ENCODE measurements around the gene PTGES3L. TPM values are rescaled to one million over a fixed set of nuclear protein-coding genes. Genes with fewer than 3 reads are reported as not detected.

PTGES3L gene
- total RNA-seq: 1 to 10 TPM; 1.5 to 2.0 TPM

GRCh38 chr17:42979511-42980273 is at the start of gene PTGES3L:
PTGES3L (minus strand) TSS chr17:42980080; CDS start chr17:42980053, 27 bp downstream.
- no peaks in the 10 kb centered on the region for H3K27me3 ChIP-seq (replicated peaks; ENCODE audit: insufficient read depth)
- H3K4me3 ChIP-seq: peak within 1 kb of the TSS; percentile 82
- DNase-seq (ENCODE audit: low spot score) (peak; percentile 22), ATAC-seq (ENCODE audit: insufficient number of reproducible peaks, low FRiP score, low read depth) (peak; percentile 42)
- H3K27ac ChIP-seq: peak within 1 kb of the TSS; percentile 61 to 65
- TF ChIP-seq, protein P1, sequence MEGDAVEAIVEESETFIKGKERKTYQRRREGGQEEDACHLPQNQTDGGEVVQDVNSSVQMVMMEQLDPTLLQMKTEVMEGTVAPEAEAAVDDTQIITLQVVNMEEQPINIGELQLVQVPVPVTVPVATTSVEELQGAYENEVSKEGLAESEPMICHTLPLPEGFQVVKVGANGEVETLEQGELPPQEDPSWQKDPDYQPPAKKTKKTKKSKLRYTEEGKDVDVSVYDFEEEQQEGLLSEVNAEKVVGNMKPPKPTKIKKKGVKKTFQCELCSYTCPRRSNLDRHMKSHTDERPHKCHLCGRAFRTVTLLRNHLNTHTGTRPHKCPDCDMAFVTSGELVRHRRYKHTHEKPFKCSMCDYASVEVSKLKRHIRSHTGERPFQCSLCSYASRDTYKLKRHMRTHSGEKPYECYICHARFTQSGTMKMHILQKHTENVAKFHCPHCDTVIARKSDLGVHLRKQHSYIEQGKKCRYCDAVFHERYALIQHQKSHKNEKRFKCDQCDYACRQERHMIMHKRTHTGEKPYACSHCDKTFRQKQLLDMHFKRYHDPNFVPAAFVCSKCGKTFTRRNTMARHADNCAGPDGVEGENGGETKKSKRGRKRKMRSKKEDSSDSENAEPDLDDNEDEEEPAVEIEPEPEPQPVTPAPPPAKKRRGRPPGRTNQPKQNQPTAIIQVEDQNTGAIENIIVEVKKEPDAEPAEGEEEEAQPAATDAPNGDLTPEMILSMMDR (IDR thresholded peaks at IDR 0.05): no peak
- H3K9me3 ChIP-seq: no peaks in the 10 kb centered on the region
- peaks cover 5 to 21% of the 10 kb centered on the region in 2 donors for H3K4me1 ChIP-seq (ENCODE audit: control insufficient read depth in 1 of 2, low read depth in 2 of 2)
- H3K36me3 ChIP-seq: no peaks in the 10 kb centered on the region

DNA sequence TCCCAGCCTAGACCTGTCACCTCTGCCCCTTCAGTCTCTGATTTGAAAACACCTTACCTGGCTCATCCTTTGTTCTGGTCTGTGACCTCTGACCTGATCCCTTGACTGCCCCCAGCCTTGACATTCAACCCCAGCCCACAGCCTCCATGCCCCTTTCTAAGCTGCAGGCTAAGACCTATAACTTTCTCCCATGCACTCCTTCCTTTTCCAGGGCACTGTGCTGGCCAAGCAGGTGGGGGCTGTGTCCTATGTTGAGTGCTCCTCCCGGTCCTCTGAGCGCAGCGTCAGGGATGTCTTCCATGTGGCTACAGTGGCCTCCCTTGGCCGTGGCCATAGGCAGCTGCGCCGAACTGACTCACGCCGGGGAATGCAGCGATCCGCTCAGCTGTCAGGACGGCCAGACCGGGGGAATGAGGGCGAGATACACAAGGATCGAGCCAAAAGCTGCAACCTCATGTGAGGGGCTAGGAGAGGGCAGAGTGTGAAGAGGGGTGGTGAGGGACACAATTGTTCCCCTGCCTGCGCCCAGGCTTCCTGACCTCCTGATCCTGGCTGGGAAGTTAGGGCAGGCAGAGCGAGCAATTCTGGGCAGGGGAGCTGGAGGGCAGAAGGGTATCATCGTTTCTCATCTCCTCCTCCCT is 48.5 kb upstream of the PTGES3L start:
- no peak overlapping the region for H3K4me3 ChIP-seq
- no peaks in the 10 kb centered on the region for H3K27me3 ChIP-seq (replicated peaks; ENCODE audit: insufficient read depth)
- TF ChIP-seq, protein P1 (IDR thresholded peaks at IDR 0.05): no peak
- H3K4me1 ChIP-seq (ENCODE audit: control insufficient read depth in 1 of 2, low read depth in 2 of 2): peaks cover 0 to 4% of the 10 kb centered on the region in 2 donors
- ATAC-seq (ENCODE audit: insufficient number of reproducible peaks, low FRiP score, low read depth) (no peak), DNase-seq (ENCODE audit: low spot score) (no peak)
- no peak overlapping the region for H3K27ac ChIP-seq
- no peaks in the 10 kb centered on the region for H3K9me3 ChIP-seq
- H3K36me3 ChIP-seq: no peaks in the 10 kb centered on the region

DNA sequence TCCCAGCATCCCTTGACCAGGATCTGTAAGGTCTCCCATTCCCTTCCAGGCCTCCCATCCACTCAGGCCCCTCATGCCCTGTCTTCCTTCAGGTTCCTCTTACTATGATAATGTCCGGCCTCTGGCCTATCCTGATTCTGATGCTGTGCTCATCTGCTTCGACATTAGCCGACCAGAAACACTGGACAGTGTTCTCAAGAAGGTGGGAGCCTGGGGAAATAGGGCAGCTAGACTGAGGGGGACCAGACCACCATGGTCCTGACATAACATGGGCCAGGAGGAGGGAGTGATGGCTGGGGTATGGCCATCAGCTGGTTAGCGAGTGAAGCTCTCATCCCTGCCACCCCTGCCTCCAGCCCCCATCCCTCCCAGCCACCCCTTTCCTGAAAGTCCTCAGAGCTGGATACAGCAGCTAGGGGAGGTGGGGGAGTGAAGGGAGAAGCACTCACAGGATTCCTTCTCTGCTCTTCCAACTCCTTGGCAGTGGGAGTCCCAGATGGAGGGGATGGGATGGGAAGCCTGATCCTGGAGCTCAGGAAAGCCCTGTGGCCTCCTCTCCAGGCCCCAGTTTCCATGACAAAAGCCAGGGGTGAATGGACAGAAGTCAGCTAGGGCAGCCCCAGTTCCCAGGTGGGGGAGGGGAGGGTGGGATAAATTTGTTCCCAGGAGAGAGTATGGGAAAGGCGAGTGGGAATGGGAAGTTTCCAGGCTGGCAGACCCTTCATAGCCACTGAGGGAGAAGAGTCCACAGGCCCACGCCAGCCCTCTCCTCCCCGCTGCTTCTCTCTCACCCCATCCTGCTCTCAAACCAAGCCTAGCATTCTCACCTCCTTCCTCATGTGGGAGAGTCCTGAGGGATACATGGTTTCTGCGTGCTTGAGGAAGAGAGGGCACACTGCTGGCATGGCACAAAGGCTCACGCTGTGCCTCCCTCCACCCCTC is 47.5 kb upstream of the PTGES3L start:
- no peak for ATAC-seq (ENCODE audit: insufficient number of reproducible peaks, low FRiP score, low read depth)
- TF ChIP-seq, protein P1 (IDR thresholded peaks at IDR 0.05): no peak

GRCh38 chr17:43026595-43026994 is 46.7 kb upstream of the PTGES3L start:
- H3K9me3 ChIP-seq: no peaks in the 10 kb centered on the region

More for the DNA sequence above, 47.5 kb upstream of the PTGES3L start:
- no peaks in the 10 kb centered on the region for H3K9me3 ChIP-seq
- no peak overlapping the region for H3K4me3 ChIP-seq
- H3K27ac ChIP-seq: no peak overlapping the region
- peaks cover 0 to 9% of the 10 kb centered on the region in 2 donors for H3K4me1 ChIP-seq (ENCODE audit: control insufficient read depth in 1 of 2, low read depth in 2 of 2)
- H3K36me3 ChIP-seq: no peaks in the 10 kb centered on the region
- no peaks in the 10 kb centered on the region for H3K27me3 ChIP-seq (replicated peaks; ENCODE audit: insufficient read depth)
- DNase-seq (ENCODE audit: low spot score): no peak

More at GRCh38 chr17:43026595-43026994, 46.7 kb upstream of the PTGES3L start:
- Histone ChIP-seq H3K27me3 (replicated peaks; ENCODE audit: insufficient read depth) (no peaks in the 10 kb centered on the region), H3K27ac (peak overlapping the region in 1 of 2 donors; percentile 7), H3K4me3 (no peak overlapping the region), H3K4me1 (ENCODE audit: control insufficient read depth in 1 of 2, low read depth in 2 of 2) (peaks cover 0 to 9% of the 10 kb centered on the region in 2 donors), H3K36me3 (no peaks in the 10 kb centered on the region)
- TF ChIP-seq, protein P1 (IDR thresholded peaks at IDR 0.05): no peak
- DNase-seq (ENCODE audit: low spot score) (no peak), ATAC-seq (ENCODE audit: insufficient number of reproducible peaks, low FRiP score, low read depth) (no peak)

Data from thoracic aorta (tissue), 2 donors.